ENCODE results near the gene PDXDC1.
"Not testable (repeated sequence)": the region's sequence is repeated elsewhere in the genome, so short reads cannot be mapped to it uniquely, and the experiment has no call there.

Gene PDXDC1

GRCh38 chr16:14989291-14990281 lies 14.8 kb downstream of the PDXDC1 start:
- H3K9me3 ChIP-seq; H3K27me3 ChIP-seq; H3K4me1 ChIP-seq; DNase-seq; H3K4me3 ChIP-seq (ENCODE audit: low read depth, low read length); H3K36me3 ChIP-seq: not testable (repeated sequence)

- H3K4me3 ChIP-seq (ENCODE audit: low read depth, low read length); H3K36me3 ChIP-seq; H3K27me3 ChIP-seq; DNase-seq; H3K9me3 ChIP-seq; H3K4me1 ChIP-seq: not testable (repeated sequence)
Observed at GRCh38 chr16:14993277-14994151, 18.7 kb downstream of the PDXDC1 start.

- H3K36me3 ChIP-seq; H3K4me3 ChIP-seq (ENCODE audit: low read depth, low read length); DNase-seq: not testable (repeated sequence)
Observed at GRCh38 chr16:14996702-14997101, 21.9 kb downstream of the PDXDC1 start.

GRCh38 chr16:14998300-14998699 lies 23.5 kb downstream of the PDXDC1 start:
- not testable (repeated sequence) for H3K4me3 ChIP-seq (ENCODE audit: low read depth, low read length); H3K27me3 ChIP-seq; H3K9me3 ChIP-seq; H3K4me1 ChIP-seq; H3K36me3 ChIP-seq; DNase-seq

More at GRCh38 chr16:14996702-14997101, 21.9 kb downstream of the PDXDC1 start:
- H3K9me3 ChIP-seq, H3K4me1 ChIP-seq, H3K27me3 ChIP-seq: not testable (repeated sequence)

- not testable (repeated sequence) for H3K36me3 ChIP-seq; H3K4me1 ChIP-seq; H3K27me3 ChIP-seq; H3K4me3 ChIP-seq (ENCODE audit: low read depth, low read length); DNase-seq; H3K9me3 ChIP-seq
Observed at GRCh38 chr16:14999845-15000244, 25.0 kb downstream of the PDXDC1 start.

- H3K4me1 ChIP-seq; H3K9me3 ChIP-seq; DNase-seq; H3K36me3 ChIP-seq; H3K27me3 ChIP-seq; H3K4me3 ChIP-seq (ENCODE audit: low read depth, low read length): not testable (repeated sequence)
Observed at GRCh38 chr16:15002448-15002847, 27.6 kb downstream of the PDXDC1 start.

- not testable (repeated sequence) for H3K36me3 ChIP-seq, H3K4me1 ChIP-seq, DNase-seq
Observed at GRCh38 chr16:15005357-15006132, 30.7 kb downstream of the PDXDC1 start.

GRCh38 chr16:15008647-15009046 lies 33.8 kb downstream of the PDXDC1 start:
- not testable (repeated sequence) for H3K4me1 ChIP-seq; DNase-seq; H3K27me3 ChIP-seq; H3K9me3 ChIP-seq; H3K36me3 ChIP-seq; H3K4me3 ChIP-seq (ENCODE audit: low read depth, low read length)

More at GRCh38 chr16:15005357-15006132, 30.7 kb downstream of the PDXDC1 start:
- not testable (repeated sequence) for H3K9me3 ChIP-seq; H3K4me3 ChIP-seq (ENCODE audit: low read depth, low read length); H3K27me3 ChIP-seq

- not testable (repeated sequence) for H3K4me1 ChIP-seq; H3K36me3 ChIP-seq; H3K4me3 ChIP-seq (ENCODE audit: low read depth, low read length); DNase-seq; H3K27me3 ChIP-seq; H3K9me3 ChIP-seq
Observed at GRCh38 chr16:15012941-15013340, 38.1 kb downstream of the PDXDC1 start.

- DNase-seq; H3K9me3 ChIP-seq; H3K4me3 ChIP-seq (ENCODE audit: low read depth, low read length); H3K36me3 ChIP-seq; H3K4me1 ChIP-seq; H3K27me3 ChIP-seq: not testable (repeated sequence)
Observed at GRCh38 chr16:15015671-15016070, 40.8 kb downstream of the PDXDC1 start.

GRCh38 chr16:15016354-15016753 lies 41.5 kb downstream of the PDXDC1 start:
- H3K36me3 ChIP-seq; H3K4me1 ChIP-seq; H3K9me3 ChIP-seq; H3K4me3 ChIP-seq (ENCODE audit: low read depth, low read length); H3K27me3 ChIP-seq: not testable (repeated sequence)
- DNase-seq: peak; percentile 48

- DNase-seq, H3K4me1 ChIP-seq, H3K36me3 ChIP-seq: not testable (repeated sequence)
Observed at GRCh38 chr16:15016951-15017580, 42.2 kb downstream of the PDXDC1 start.

GRCh38 chr16:15021429-15021828 lies 46.6 kb downstream of the PDXDC1 start:
- not testable (repeated sequence) for H3K4me3 ChIP-seq (ENCODE audit: low read depth, low read length); H3K27me3 ChIP-seq; H3K36me3 ChIP-seq; H3K9me3 ChIP-seq; H3K4me1 ChIP-seq
- DNase-seq: peak; percentile 35

More at GRCh38 chr16:15016951-15017580, 42.2 kb downstream of the PDXDC1 start:
- not testable (repeated sequence) for H3K4me3 ChIP-seq (ENCODE audit: low read depth, low read length); H3K9me3 ChIP-seq; H3K27me3 ChIP-seq
